SK-N-SH (cell line): ENCODE results near the gene ZSCAN22. TPM values are rescaled to one million over a fixed set of nuclear protein-coding genes. Genes with fewer than 3 reads are reported as not detected.
"Not testable (repeated sequence)": the region's sequence is repeated elsewhere in the genome, so short reads cannot be mapped to it uniquely, and the experiment has no call there.

ENCODE experiments used
- CTCF ChIA-PET: fragments of 300-600, 350-600 bp; formaldehyde crosslinking; extraction: SDS; loops from one replicate; lab custom pipeline; 2021; lab: Yijun Ruan, JAX
- POLR2A ChIA-PET: fragments of 350-600 bp; sonication (Branson Sonifier 250); formaldehyde crosslinking; extraction: SDS; loops from one replicate; lab custom pipeline; 2020; ENCODE audit warnings: antibody characterized with exemption, inconsistent platforms; lab: Yijun Ruan, JAX
- DNase-seq: peaks from one replicate; pipeline ENCODE4 v3.0.0; 2012
- H2AFZ ChIP-seq: fragments of 200-600 bp; sonication (generic); 2 replicates; pipeline ENCODE4 v1.8.1; 2016; ENCODE audit warnings: antibody characterized with exemption, mild to moderate bottlenecking, low read depth
- H3F3A ChIP-seq: fragments of 200-600 bp; sonication (generic); replicated peaks from 2 replicates; pipeline ENCODE3; 2016; ENCODE audit warnings: antibody characterized with exemption, mild to moderate bottlenecking; ENCODE audit not compliant: insufficient read depth
- H3K27ac ChIP-seq, 2 experiments: fragments of 200-500 bp in 1 of 2; fragments of 200-600 bp in 1 of 2; sonication (Bioruptor generic) in 1 of 2; sonication (generic), shearing (Covaris generic) in 1 of 2; 2 replicates each; pipeline versions ENCODE4 v1.5.1 to v1.6.1; 2014 to 2016; ENCODE audit warnings: low read depth in 2 of 2, inconsistent platforms in 1 of 2, low read length in 1 of 2, mild to moderate bottlenecking in 1 of 2, mixed read lengths in 1 of 2
- H3K27me3 ChIP-seq: fragments of 200-600 bp; sonication (generic), shearing (Covaris generic); 2 replicates; pipeline ENCODE4 v1.6.1; 2016; ENCODE audit warnings: mixed run types; ENCODE audit not compliant: insufficient read depth
- H3K36me3 ChIP-seq, 2 experiments: fragments of 200-500 bp in 1 of 2; fragments of 200-600 bp in 1 of 2; sonication (Bioruptor generic) in 1 of 2; sonication (generic) in 1 of 2; replicated peaks in 1 of 2; 2 replicates each; pipeline versions ENCODE3 to v1.5.1; 2014 to 2016; ENCODE audit warnings: low read length in 1 of 2, mild to moderate bottlenecking in 1 of 2; ENCODE audit not compliant: insufficient read depth in 2 of 2, control insufficient read depth in 1 of 2
- H3K4me1 ChIP-seq, 2 experiments: fragments of 200-500 bp in 1 of 2; fragments of 200-600 bp in 1 of 2; sonication (Bioruptor generic) in 1 of 2; sonication (generic), shearing (Covaris generic) in 1 of 2; 2 replicates each; pipeline versions ENCODE4 v1.5.1 to v1.6.1; 2014 to 2016; ENCODE audit warnings: low read depth in 1 of 2, low read length in 1 of 2, mixed run types in 1 of 2; ENCODE audit not compliant: insufficient read depth in 2 of 2, control insufficient read depth in 1 of 2
- H3K4me2 ChIP-seq: fragments of 200-600 bp; sonication (generic), shearing (Covaris generic); 2 replicates; pipeline ENCODE4 v1.6.1; 2017; ENCODE audit warnings: mixed run types
- H3K4me3 ChIP-seq, 2 experiments: fragments of 200-500 bp in 1 of 2; fragments of 200-600 bp in 1 of 2; sonication (Bioruptor generic) in 1 of 2; sonication (generic), shearing (Covaris generic) in 1 of 2; 2 replicates each; pipeline versions ENCODE4 v1.5.1 to v1.8.1; 2014 to 2016; ENCODE audit warnings: low read depth in 2 of 2, inconsistent platforms in 1 of 2, low read length in 1 of 2, mild to moderate bottlenecking in 1 of 2, mixed read lengths in 1 of 2, moderate library complexity in 1 of 2
- H3K79me2 ChIP-seq: fragments of 200-600 bp; sonication (generic); 2 replicates; pipeline ENCODE4 v1.8.1; 2017; ENCODE audit warnings: mild to moderate bottlenecking; ENCODE audit not compliant: insufficient read depth
- H3K9ac ChIP-seq: fragments of 200-600 bp; sonication (generic); 2 replicates; pipeline ENCODE4 v1.6.1; 2017; ENCODE audit warnings: mixed run types
- H3K9me2 ChIP-seq: fragments of 200-600 bp; sonication (generic); 2 replicates; pipeline ENCODE4 v1.6.1; 2017; ENCODE audit warnings: mixed run types
- H3K9me3 ChIP-seq: fragments of 200-600 bp; sonication (generic); 2 replicates; pipeline ENCODE4 v1.6.1; 2017; ENCODE audit warnings: mixed run types, mild to moderate bottlenecking, moderate library complexity
- H4K20me1 ChIP-seq: fragments of 200-600 bp; sonication (generic); 2 replicates; pipeline ENCODE4 v1.6.1; 2017; ENCODE audit warnings: mild to moderate bottlenecking, mixed run types; ENCODE audit not compliant: insufficient read depth
- CHD2 ChIP-seq: fragments of 150-350 bp; IDR thresholded peaks from 2 replicates; pipeline ENCODE4 v1.6.1; 2018; ENCODE audit warnings: low read length; ENCODE audit not compliant: partially characterized antibody
- GATA2 ChIP-seq: sonication (generic); formaldehyde crosslinking; IDR thresholded peaks from 2 replicates; pipeline ENCODE4 v1.5.0; 2020; ENCODE audit warnings: mild to moderate bottlenecking, missing genetic modification reagents
- MXI1 ChIP-seq: IDR thresholded peaks from 2 replicates; pipeline ENCODE4 v1.6.1; 2012; ENCODE audit warnings: mild to moderate bottlenecking, low read depth, low read length, improper control_type of control experiment
- NRF1 ChIP-seq: IDR thresholded peaks from 2 replicates; pipeline ENCODE4 v1.6.1; 2012; ENCODE audit warnings: low read depth, mild to moderate bottlenecking, low read length
- POLR2AphosphoS5 ChIP-seq: IDR thresholded peaks from 2 replicates; pipeline ENCODE4 v1.6.1; 2012; ENCODE audit warnings: low read depth, low read length
- SIN3A ChIP-seq: IDR thresholded peaks from 2 replicates; pipeline ENCODE4 v1.6.1; 2012; ENCODE audit warnings: low read depth, mild to moderate bottlenecking, low read length, moderate library complexity, borderline replicate concordance
- TAF1 ChIP-seq: IDR thresholded peaks from 2 replicates; pipeline ENCODE4 v1.6.1; 2012; ENCODE audit warnings: low read depth, mild to moderate bottlenecking, low read length, moderate library complexity, borderline replicate concordance
- TEAD4 ChIP-seq: IDR thresholded peaks from 2 replicates; pipeline ENCODE4 v1.4.0; 2012; ENCODE audit warnings: mild to moderate bottlenecking, borderline replicate concordance; ENCODE audit not compliant: insufficient read depth
- YY1 ChIP-seq: IDR thresholded peaks from 2 replicates; pipeline ENCODE4 v1.4.0; 2012; ENCODE audit warnings: low read depth, mild to moderate bottlenecking
- WGBS: methylation state at CpG from one replicate; pipeline ENCODE4 v1.1.6; 2017; ENCODE audit warnings: low lambda C conversion rate; 5-methylcytosine and 5-hydroxymethylcytosine counted together
- polyA plus RNA-seq, 3 experiments: library from polyadenylated mRNA; depleted of rRNA; stranded (reverse); fragments of >200 nt; gene quantifications; 2 replicates each; pipeline ENCODE4 v1.2.3, GENCODE V29; 2012
- TF ChIP-seq, protein P1 (sequence below): IDR thresholded peaks from 2 replicates; pipeline ENCODE4 v1.4.0; 2012; ENCODE audit warnings: low read depth

The ZSCAN22 gene
- polyA plus RNA-seq, 1 of the 3 experiments (the other 2 are of a cell fraction) = 2.3 TPM

DNA sequence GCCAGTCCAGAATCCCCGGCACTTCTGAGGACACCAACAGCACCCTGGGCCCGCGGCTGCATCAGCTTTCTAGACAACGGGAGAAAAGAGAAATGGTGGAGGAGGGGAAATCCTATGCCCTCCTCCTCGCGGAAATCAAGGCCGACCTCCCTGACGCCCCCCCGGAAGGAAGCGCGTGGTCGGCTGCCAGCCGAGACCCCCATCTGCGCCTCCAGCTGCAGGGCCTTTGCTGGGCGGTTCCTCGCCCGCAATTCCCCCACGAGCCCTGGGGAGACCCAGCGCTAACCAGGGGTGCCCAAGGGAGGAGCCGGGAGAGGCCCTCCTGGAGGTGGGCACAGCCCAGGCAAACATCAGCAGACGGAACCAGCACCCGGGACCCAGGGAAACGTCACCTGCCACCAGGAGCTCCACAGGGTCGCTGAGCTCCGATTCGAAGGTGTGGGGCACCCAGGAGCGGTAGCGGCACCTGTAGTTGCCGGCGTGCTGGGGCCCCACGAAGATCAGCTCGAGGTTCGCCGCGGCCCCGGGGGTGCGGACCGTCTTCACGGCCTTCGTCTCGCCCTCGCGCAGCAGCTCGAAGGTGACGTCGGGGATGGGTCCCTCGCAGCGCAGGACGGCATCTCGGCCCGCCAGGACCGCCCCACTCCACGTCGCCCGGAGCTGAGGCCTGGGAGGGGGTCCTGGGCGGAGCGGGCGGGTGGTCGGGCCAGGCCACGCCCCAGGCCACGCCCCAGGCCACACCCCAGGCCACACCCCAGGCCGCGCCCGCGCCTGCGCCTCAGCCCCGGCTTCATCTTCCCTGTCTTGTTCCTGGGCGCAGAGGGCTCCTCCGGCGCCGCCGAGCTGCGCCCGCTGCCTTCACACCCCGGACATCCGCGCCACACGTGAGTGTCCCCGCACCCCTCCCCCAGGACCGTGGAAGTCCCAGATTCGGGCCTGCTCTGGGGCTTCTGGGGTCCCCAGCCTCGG is 20.5 kb downstream of the ZSCAN22 start:
- DNase-seq = peak; percentile 100
- peak overlapping the region; percentile 64 to 74; a peak in 2 of 4 replicates for H3K27ac ChIP-seq

DNA sequence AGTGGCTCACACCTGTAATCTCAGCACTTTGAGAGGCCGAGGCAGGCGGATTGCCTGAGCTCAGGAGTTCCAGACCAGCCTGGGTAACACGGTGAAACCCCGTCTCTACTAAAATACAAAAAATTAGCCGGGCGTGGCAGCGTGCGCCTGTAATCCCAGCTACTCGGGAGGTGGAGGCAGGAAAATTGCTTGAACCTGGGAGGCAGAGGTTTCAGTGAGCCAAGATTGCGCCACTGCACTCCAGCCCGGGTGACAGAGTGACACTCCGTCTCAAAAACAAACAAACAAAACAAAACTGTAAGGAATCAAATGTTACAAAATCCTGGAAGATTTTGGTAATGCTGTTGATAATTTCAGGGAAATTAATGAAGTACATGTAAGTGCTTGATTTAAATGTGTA is 21.3 kb downstream of the ZSCAN22 start:
- peak overlapping the region; percentile 83 for H2AFZ ChIP-seq
- H3K9me2 ChIP-seq, DNase-seq, H3K27me3 ChIP-seq, H4K20me1 ChIP-seq, H3F3A ChIP-seq, H3K4me1 ChIP-seq: not testable (repeated sequence)
- ChIA-PET POLR2A (interaction anchor here (1.3 to 2.1 kb wide), 4 partner anchors 11 to 22 kb away, joined by 4 to 34 read pairs (median 6); partner anchors contain the start of genes ZNF497 and ZSCAN22), CTCF (interaction anchor here (0.9 to 2.3 kb wide), 5 partner anchors 15 to 172 kb away, joined by 3 to 12 read pairs (median 4); partner anchors contain the start of genes ZBTB45 and ZNF497)
- H3K4me2 ChIP-seq = peak overlapping the region; percentile 78
- WGBS = 3% methylated on average over 12 of the region's 12 CpGs
- H3K27ac ChIP-seq = peak overlapping the region in 1 of 2 experiments; percentile 11; a peak in 2 of 4 replicates
- peaks cover 65% of the 10 kb centered on the region for H3K79me2 ChIP-seq
- peak overlapping the region; percentile 68 for H3K9ac ChIP-seq
- peaks cover 2 to 12% of the 10 kb centered on the region in 2 experiments for H3K36me3 ChIP-seq
- peak overlapping the region; percentile 73 to 87 for H3K4me3 ChIP-seq
- TF ChIP-seq YY1 = 0 out of 2 replicates have a peak, but pooled peaks have one; percentile 4
- TF ChIP-seq, all 33 proteins: peak for 1; not testable (repeated sequence) for 32
- H3K9me3 ChIP-seq = not testable (repeated sequence)

More for the DNA sequence above, 20.5 kb downstream of the ZSCAN22 start:
- Histone ChIP-seq H3K79me2 (peaks cover 65% of the 10 kb centered on the region), H3K36me3 (peaks cover 2 to 12% of the 10 kb centered on the region in 2 experiments), H4K20me1 (no peaks in the 10 kb centered on the region), H3K9me3 (no peaks in the 10 kb centered on the region), H2AFZ (peak overlapping the region; percentile 88), H3K9me2 (no peaks in the 10 kb centered on the region), H3K27me3 (no peaks in the 10 kb centered on the region), H3F3A (peaks cover 5% of the 10 kb centered on the region), H3K4me3 (peak overlapping the region; percentile 73 to 87), H3K9ac (peak overlapping the region; percentile 68), H3K4me2 (peak overlapping the region; percentile 78), H3K4me1 (peaks cover 0 to 6% of the 10 kb centered on the region in 2 experiments; a peak in 2 of 4 replicates)
- 6% methylated on average over 20 of the region's 82 CpGs for WGBS
- ChIA-PET CTCF (interaction anchor here (1.1 to 2.3 kb wide), 6 partner anchors 16 to 173 kb away, joined by 3 to 12 read pairs (median 4); partner anchors contain the start of genes ZBTB45 and ZNF497), POLR2A (interaction anchor here (0.6 to 2.1 kb wide), 9 partner anchors 7 to 173 kb away, joined by 3 to 34 read pairs (median 4); partner anchors contain the start of genes ZBTB45, ZNF446, ZNF497 and ZSCAN22)
- TF ChIP-seq SIN3A = peak; percentile 36; the same call in 1 of the 2 replicates
- TF ChIP-seq CHD2 = peak; percentile 26
- peak; percentile 78; the same call in 1 of the 2 replicates for TF ChIP-seq MXI1
- TF ChIP-seq TEAD4 = no peak
- peak; percentile 76 for TF ChIP-seq NRF1
- peak; percentile 64 for TF ChIP-seq TAF1
- TF ChIP-seq, protein P1, sequence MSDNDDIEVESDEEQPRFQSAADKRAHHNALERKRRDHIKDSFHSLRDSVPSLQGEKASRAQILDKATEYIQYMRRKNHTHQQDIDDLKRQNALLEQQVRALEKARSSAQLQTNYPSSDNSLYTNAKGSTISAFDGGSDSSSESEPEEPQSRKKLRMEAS = peak; percentile 71; the same call in 1 of the 2 replicates
- peak; percentile 86; the same call in 1 of the 2 replicates for TF ChIP-seq POLR2AphosphoS5
- no peak for TF ChIP-seq GATA2
